SK-N-SH (cell line): ENCODE measurements around the gene ARL6IP4. TPM values are rescaled to one million over a fixed set of nuclear protein-coding genes. Genes with fewer than 3 reads are reported as not detected.

Experiments used
- CTCF ChIA-PET: fragments of 300-600, 350-600 bp; formaldehyde crosslinking; extraction: SDS; loops from one replicate; lab custom pipeline; 2021; lab: Yijun Ruan, JAX
- POLR2A ChIA-PET: fragments of 350-600 bp; sonication (Branson Sonifier 250); formaldehyde crosslinking; extraction: SDS; loops from one replicate; lab custom pipeline; 2020; ENCODE audit warnings: antibody characterized with exemption, inconsistent platforms; lab: Yijun Ruan, JAX
- DNase-seq: peaks from one replicate; pipeline ENCODE4 v3.0.0; 2012
- H2AFZ ChIP-seq: fragments of 200-600 bp; sonication (generic); 2 replicates; pipeline ENCODE4 v1.8.1; 2016; ENCODE audit warnings: antibody characterized with exemption, mild to moderate bottlenecking, low read depth
- H3F3A ChIP-seq: fragments of 200-600 bp; sonication (generic); replicated peaks from 2 replicates; pipeline ENCODE3; 2016; ENCODE audit warnings: antibody characterized with exemption, mild to moderate bottlenecking; ENCODE audit not compliant: insufficient read depth
- H3K27ac ChIP-seq, 2 experiments: fragments of 200-500 bp in 1 of 2; fragments of 200-600 bp in 1 of 2; sonication (Bioruptor generic) in 1 of 2; sonication (generic), shearing (Covaris generic) in 1 of 2; 2 replicates each; pipeline versions ENCODE4 v1.5.1 to v1.6.1; 2014 to 2016; ENCODE audit warnings: low read depth in 2 of 2, inconsistent platforms in 1 of 2, low read length in 1 of 2, mild to moderate bottlenecking in 1 of 2, mixed read lengths in 1 of 2
- H3K27me3 ChIP-seq: fragments of 200-600 bp; sonication (generic), shearing (Covaris generic); 2 replicates; pipeline ENCODE4 v1.6.1; 2016; ENCODE audit warnings: mixed run types; ENCODE audit not compliant: insufficient read depth
- H3K36me3 ChIP-seq, 2 experiments: fragments of 200-500 bp in 1 of 2; fragments of 200-600 bp in 1 of 2; sonication (Bioruptor generic) in 1 of 2; sonication (generic) in 1 of 2; replicated peaks in 1 of 2; 2 replicates each; pipeline versions ENCODE3 to v1.5.1; 2014 to 2016; ENCODE audit warnings: low read length in 1 of 2, mild to moderate bottlenecking in 1 of 2; ENCODE audit not compliant: insufficient read depth in 2 of 2, control insufficient read depth in 1 of 2
- H3K4me1 ChIP-seq, 2 experiments: fragments of 200-500 bp in 1 of 2; fragments of 200-600 bp in 1 of 2; sonication (Bioruptor generic) in 1 of 2; sonication (generic), shearing (Covaris generic) in 1 of 2; 2 replicates each; pipeline versions ENCODE4 v1.5.1 to v1.6.1; 2014 to 2016; ENCODE audit warnings: low read depth in 1 of 2, low read length in 1 of 2, mixed run types in 1 of 2; ENCODE audit not compliant: insufficient read depth in 2 of 2, control insufficient read depth in 1 of 2
- H3K4me2 ChIP-seq: fragments of 200-600 bp; sonication (generic), shearing (Covaris generic); 2 replicates; pipeline ENCODE4 v1.6.1; 2017; ENCODE audit warnings: mixed run types
- H3K4me3 ChIP-seq, 2 experiments: fragments of 200-500 bp in 1 of 2; fragments of 200-600 bp in 1 of 2; sonication (Bioruptor generic) in 1 of 2; sonication (generic), shearing (Covaris generic) in 1 of 2; 2 replicates each; pipeline versions ENCODE4 v1.5.1 to v1.8.1; 2014 to 2016; ENCODE audit warnings: low read depth in 2 of 2, inconsistent platforms in 1 of 2, low read length in 1 of 2, mild to moderate bottlenecking in 1 of 2, mixed read lengths in 1 of 2, moderate library complexity in 1 of 2
- H3K79me2 ChIP-seq: fragments of 200-600 bp; sonication (generic); 2 replicates; pipeline ENCODE4 v1.8.1; 2017; ENCODE audit warnings: mild to moderate bottlenecking; ENCODE audit not compliant: insufficient read depth
- H3K9ac ChIP-seq: fragments of 200-600 bp; sonication (generic); 2 replicates; pipeline ENCODE4 v1.6.1; 2017; ENCODE audit warnings: mixed run types
- H3K9me2 ChIP-seq: fragments of 200-600 bp; sonication (generic); 2 replicates; pipeline ENCODE4 v1.6.1; 2017; ENCODE audit warnings: mixed run types
- H3K9me3 ChIP-seq: fragments of 200-600 bp; sonication (generic); 2 replicates; pipeline ENCODE4 v1.6.1; 2017; ENCODE audit warnings: mixed run types, mild to moderate bottlenecking, moderate library complexity
- H4K20me1 ChIP-seq: fragments of 200-600 bp; sonication (generic); 2 replicates; pipeline ENCODE4 v1.6.1; 2017; ENCODE audit warnings: mild to moderate bottlenecking, mixed run types; ENCODE audit not compliant: insufficient read depth
- CHD2 ChIP-seq: fragments of 150-350 bp; IDR thresholded peaks from 2 replicates; pipeline ENCODE4 v1.6.1; 2018; ENCODE audit warnings: low read length; ENCODE audit not compliant: partially characterized antibody
- ELF1 ChIP-seq: IDR thresholded peaks from 2 replicates; pipeline ENCODE4 v1.4.0; 2012
- EP300 ChIP-seq, 2 experiments: IDR thresholded peaks; 2 replicates each; pipeline versions ENCODE4 v1.4.0 to v1.6.1; 2012; ENCODE audit warnings: borderline replicate concordance in 1 of 2, low read depth in 1 of 2, low read length in 1 of 2
- FOXJ3 ChIP-seq: sonication (generic); formaldehyde crosslinking; IDR thresholded peaks from 2 replicates; pipeline ENCODE4 v1.5.1; 2020; ENCODE audit warnings: mild to moderate bottlenecking, missing genetic modification reagents
- GABPA ChIP-seq: IDR thresholded peaks from 2 replicates; pipeline ENCODE4 v1.4.0; 2012; ENCODE audit warnings: low read depth, mild to moderate bottlenecking
- IRF3 ChIP-seq: fragments of 150-350 bp; IDR thresholded peaks from 2 replicates; pipeline ENCODE4 v1.6.1; 2016; ENCODE audit warnings: mild to moderate bottlenecking, low read depth, low read length
- JUND ChIP-seq: IDR thresholded peaks from 2 replicates; pipeline ENCODE4 v1.4.0; 2012
- MAX ChIP-seq: IDR thresholded peaks from 2 replicates; pipeline ENCODE4 v1.4.0; 2012; ENCODE audit warnings: low read depth
- MXI1 ChIP-seq: IDR thresholded peaks from 2 replicates; pipeline ENCODE4 v1.6.1; 2012; ENCODE audit warnings: mild to moderate bottlenecking, low read depth, low read length, improper control_type of control experiment
- NFIC ChIP-seq: IDR thresholded peaks from 2 replicates; pipeline ENCODE4 v1.4.0; 2012; ENCODE audit warnings: borderline replicate concordance
- PBX3 ChIP-seq: IDR thresholded peaks from 2 replicates; pipeline ENCODE4; 2012
- POLR2AphosphoS5 ChIP-seq: IDR thresholded peaks from 2 replicates; pipeline ENCODE4 v1.6.1; 2012; ENCODE audit warnings: low read depth, low read length
- RAD21 ChIP-seq: IDR thresholded peaks from 2 replicates; pipeline ENCODE4 v1.6.1; 2012; ENCODE audit warnings: mild to moderate bottlenecking, low read length
- REST ChIP-seq: IDR thresholded peaks from 2 replicates; pipeline ENCODE4 v1.6.1; 2012; ENCODE audit warnings: mild to moderate bottlenecking, low read depth, low read length, moderate library complexity
- RXRA ChIP-seq: IDR thresholded peaks from 2 replicates; pipeline ENCODE4 v1.4.0; 2012; ENCODE audit warnings: low read depth, mild to moderate bottlenecking, borderline replicate concordance
- SIN3A ChIP-seq: IDR thresholded peaks from 2 replicates; pipeline ENCODE4 v1.6.1; 2012; ENCODE audit warnings: low read depth, mild to moderate bottlenecking, low read length, moderate library complexity, borderline replicate concordance
- SMC3 ChIP-seq: IDR thresholded peaks from 2 replicates; pipeline ENCODE4 v1.6.1; 2012; ENCODE audit warnings: low read depth, low read length, improper control_type of control experiment
- TAF1 ChIP-seq: IDR thresholded peaks from 2 replicates; pipeline ENCODE4 v1.6.1; 2012; ENCODE audit warnings: low read depth, mild to moderate bottlenecking, low read length, moderate library complexity, borderline replicate concordance
- USF1 ChIP-seq: IDR thresholded peaks from 2 replicates; pipeline ENCODE4 v1.4.0; 2012; ENCODE audit warnings: low read depth, borderline replicate concordance
- YY1 ChIP-seq: IDR thresholded peaks from 2 replicates; pipeline ENCODE4 v1.4.0; 2012; ENCODE audit warnings: low read depth, mild to moderate bottlenecking
- ZBTB33 ChIP-seq: IDR thresholded peaks from 2 replicates; pipeline ENCODE4 v1.4.0; 2012; ENCODE audit warnings: low read depth, borderline replicate concordance
- WGBS: methylation state at CpG from one replicate; pipeline ENCODE4 v1.1.6; 2017; ENCODE audit warnings: low lambda C conversion rate; 5-methylcytosine and 5-hydroxymethylcytosine counted together
- polyA plus RNA-seq, 3 experiments: library from polyadenylated mRNA; depleted of rRNA; stranded (reverse); fragments of >200 nt; gene quantifications; 2 replicates each; pipeline ENCODE4 v1.2.3, GENCODE V29; 2012

The ARL6IP4 gene
- polyA plus RNA-seq, 1 of the 3 experiments (the other 2 are of a cell fraction) = 370 TPM

- H3K4me2 ChIP-seq = peak within 1 kb of the TSS; percentile 98
- CTCF ChIA-PET = interaction anchor here (1.0 to 2.4 kb wide), 5 partner anchors 114 to 263 kb away, joined by 3 to 7 read pairs (median 5); no protein-coding TSS in a partner anchor
- 1% methylated on average over 56 of the region's 66 CpGs for WGBS
Observed at GRCh38 chr12:122974892-122975789, 5.3 kb upstream of the ARL6IP4 start, which contains the start of gene OGFOD2. Gene OGFOD2 (plus strand): TSS chr12:122975244. CDS start chr12:122975252, 8 bp downstream.

More at GRCh38 chr12:122974892-122975789, 5.3 kb upstream of the ARL6IP4 start, which contains the start of gene OGFOD2:
- POLR2A ChIA-PET = interaction anchor here (1.3 to 2.5 kb wide), 3 partner anchors 9 to 258 kb away, joined by 9 to 12 read pairs (median 9); partner anchors contain the start of genes ABCB9, MPHOSPH9 and MTRFR
- DNase-seq = peak; percentile 92
- Histone ChIP-seq H3K4me3 (peak within 1 kb of the TSS; percentile 95 to 99), H3K79me2 (peaks cover 60% of the 10 kb centered on the region), H3K9ac (peak within 1 kb of the TSS; percentile 100), H3K9me2 (no peaks in the 10 kb centered on the region), H3K27ac (peak within 1 kb of the TSS; percentile 99), H2AFZ (peak within 1 kb of the TSS; percentile 100), H4K20me1 (no peaks in the 10 kb centered on the region), H3K9me3 (no peaks in the 10 kb centered on the region), H3K4me1 (peaks cover 7 to 28% of the 10 kb centered on the region in 2 experiments; a peak in 2 of 4 replicates), H3F3A (peaks cover 3% of the 10 kb centered on the region), H3K27me3 (no peaks in the 10 kb centered on the region), H3K36me3 (peaks cover 0 to 11% of the 10 kb centered on the region in 2 experiments)
- TF ChIP-seq RAD21 = no peak
- TF ChIP-seq POLR2AphosphoS5 = peak; percentile 52
- no peak for TF ChIP-seq SMC3
- peak; percentile 58; the same call in 1 of the 2 replicates for TF ChIP-seq IRF3
- TF ChIP-seq MXI1 = peak; percentile 90
- no peak for TF ChIP-seq FOXJ3 (CRISPR knock-in tag)
- peak; percentile 82; the same call in 1 of the 2 replicates for TF ChIP-seq TAF1
- 0 out of 2 replicates have a peak, but pooled peaks have one; percentile 17 for TF ChIP-seq JUND
- no peak for TF ChIP-seq RXRA
- TF ChIP-seq MAX = peak; percentile 46; the same call in 1 of the 2 replicates
- TF ChIP-seq REST = no peak
- TF ChIP-seq ELF1 = peak; percentile 73
- TF ChIP-seq ZBTB33 = peak; percentile 39; the same call in 1 of the 2 replicates
- no peak; the same call in 1 of the 2 replicates for TF ChIP-seq GABPA
- TF ChIP-seq SIN3A = peak; percentile 76
- TF ChIP-seq PBX3 = peak; percentile 3; the same call in 1 of the 2 replicates
- peak; percentile 62 for TF ChIP-seq CHD2
- TF ChIP-seq USF1 = no peak
- no peak for TF ChIP-seq NFIC
- TF ChIP-seq EP300 (IDR thresholded peaks at IDR 0.05; ENCODE audit: borderline replicate concordance in 1 of 2, low read depth in 1 of 2, low read length in 1 of 2) = no peak; a peak in 1 of 4 replicates
- TF ChIP-seq YY1 = peak; percentile 85
